Posterior vena cava (tissue), 2 donors: Measurements from ENCODE around the gene SLC4A1. TPM values are rescaled to one million over a fixed set of nuclear protein-coding genes. Genes with fewer than 3 reads are reported as not detected.

Experiments used
- DNase-seq: peaks from one replicate; pipeline ENCODE4 v3.0.0-alpha.2; 2020; ENCODE audit warnings: low spot score
- intact Hi-C, 2 donors: fragments of 100-400 bp; cut with DNase I; formaldehyde crosslinking; loops; one replicate each; pipeline versions ENCODE4 v1.14.1 to v1.14.2; 2022 to 2023
- long read RNA-seq, 2 donors: library from polyadenylated mRNA; unstranded; transcript quantifications; one replicate each; pipeline ENCODE4 v2.0.0, GENCODE V29; 2020 to 2021
- total RNA-seq, 2 donors: library from RNA; stranded (reverse); fragmentation: NEBNext Ultra II Directional; extraction: Animal tissue kit (Norgen Biotek cat#: 25700); gene quantifications; one replicate each; pipeline ENCODE4 v1.2.1, GENCODE V29; 2021
- donor health status: DM: yes; HTN: yes; CAD: no.
- donor health status: DM: yes; HTN: yes; CAD: no.

Gene SLC4A1
- total RNA-seq: 1 to 10 TPM; 1.5 to 4.2 TPM
- long read RNA-seq, donor 1, full-length matches to known transcripts: 1 of 2 reads
- long read RNA-seq, donor 1, partial matches to known transcripts: 0 of 2 reads
- long read RNA-seq, donor 1, other reads (novel, unspliced or antisense): 1 of 2 reads
- long read RNA-seq, donor 2: 0 reads

DNA sequence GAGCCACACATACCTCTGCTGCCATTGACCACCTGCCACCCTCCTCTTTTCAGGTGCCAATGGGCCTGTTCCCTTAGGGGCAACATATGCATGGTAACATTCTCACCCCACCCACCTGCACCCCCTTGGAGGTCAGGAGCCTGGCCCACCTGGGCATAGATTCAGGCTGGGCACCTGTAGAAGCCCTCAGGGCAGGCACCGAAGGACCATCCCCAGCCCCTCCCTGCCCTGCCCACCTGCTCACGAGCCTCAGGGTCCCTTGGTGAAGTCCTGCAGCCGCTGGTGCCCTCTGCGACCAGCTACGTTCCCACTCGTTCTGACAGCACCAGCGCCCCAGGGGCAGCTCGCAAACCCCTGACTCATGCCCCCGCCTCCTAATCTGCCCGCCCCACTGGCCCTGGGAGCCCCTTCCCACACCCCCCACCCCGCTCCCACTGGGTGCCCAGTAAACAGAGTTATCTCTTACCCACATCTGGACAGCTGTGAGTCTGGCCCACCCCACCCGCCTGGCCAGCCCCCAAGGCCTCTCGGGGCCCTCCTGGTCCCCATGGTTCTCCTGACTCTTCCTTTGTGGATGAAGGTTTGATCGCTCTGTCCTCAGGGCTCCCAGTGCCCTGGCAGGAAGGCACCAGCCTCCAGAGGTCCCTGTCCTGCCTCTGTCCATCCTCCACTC, at the start of gene SLC4A1:
Gene SLC4A1, minus strand, starts transcription at position 318 of the 673 bp plus-strand sequence. CDS start 5,269 bp downstream, outside the sequence.
- intact Hi-C loops: no loop called here
- DNase-seq: no peak

DNA sequence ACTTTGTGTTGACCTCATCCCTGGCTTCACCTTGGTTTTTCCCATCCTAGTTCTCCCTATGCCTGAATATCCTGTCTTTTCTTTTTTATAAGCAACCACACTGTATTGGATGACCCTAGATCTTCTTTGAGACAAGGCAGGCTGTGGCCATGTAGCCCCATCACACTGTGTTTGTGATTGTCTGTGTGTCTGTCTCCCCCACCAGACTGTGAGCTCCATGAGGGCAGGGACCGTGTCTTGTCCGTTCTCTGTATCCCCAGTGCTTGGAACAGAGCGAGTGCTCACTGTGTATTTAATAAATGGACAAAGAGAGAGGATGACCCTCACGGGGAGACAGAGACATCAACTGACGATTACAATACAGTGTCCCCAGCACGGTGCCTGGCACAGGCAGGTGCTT, 49.6 kb upstream of the SLC4A1 start:
- intact Hi-C loops: no loop called here

DNA sequence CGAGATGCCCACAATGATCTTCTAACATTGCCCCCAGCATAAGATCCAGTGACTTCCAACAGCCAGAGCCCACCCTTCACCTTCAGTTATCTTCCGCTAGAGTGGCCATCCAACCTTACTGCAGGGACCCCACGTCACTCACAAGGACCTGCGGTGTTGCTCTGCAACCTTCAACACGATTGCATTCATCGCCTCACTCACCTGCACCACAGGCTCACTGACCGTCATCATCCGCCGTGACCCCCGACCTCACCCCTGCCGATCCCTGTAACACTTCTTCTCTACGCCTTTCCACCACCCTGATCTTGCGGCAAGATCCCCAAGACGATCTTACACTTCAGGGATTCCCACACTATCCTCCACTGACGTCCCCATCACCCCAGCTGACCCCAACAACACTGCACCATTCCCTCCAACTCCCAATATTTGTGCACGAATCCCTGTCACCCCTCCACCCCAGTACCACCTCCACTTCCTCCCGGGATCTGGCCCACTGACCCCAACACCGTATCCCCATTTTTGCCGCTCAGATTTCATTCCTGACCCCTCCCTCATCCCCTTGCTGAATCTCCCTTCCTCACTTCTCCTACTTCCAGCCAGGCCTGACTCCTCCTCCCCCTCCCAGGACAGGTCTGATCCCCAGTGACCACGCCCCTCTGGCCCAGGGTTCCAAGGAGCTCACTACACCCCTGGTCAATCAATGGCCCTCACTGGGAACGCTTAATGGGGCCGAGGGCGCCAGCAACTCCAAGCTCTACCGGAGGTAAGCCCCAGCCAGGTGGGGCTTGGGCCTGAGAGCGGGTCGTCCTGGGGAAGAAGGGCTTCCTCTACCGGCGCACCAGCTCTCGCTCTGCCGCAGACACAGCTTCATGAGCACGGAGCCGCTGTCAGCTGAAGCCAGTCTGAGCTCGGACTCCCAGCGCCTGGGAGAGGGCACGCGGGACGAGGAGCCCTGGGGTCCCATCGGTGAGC, 48.1 kb upstream of the SLC4A1 start:
- intact Hi-C loops: no loop called here
- no peak for DNase-seq

More for the DNA sequence above, 49.6 kb upstream of the SLC4A1 start:
- no peak for DNase-seq

DNA sequence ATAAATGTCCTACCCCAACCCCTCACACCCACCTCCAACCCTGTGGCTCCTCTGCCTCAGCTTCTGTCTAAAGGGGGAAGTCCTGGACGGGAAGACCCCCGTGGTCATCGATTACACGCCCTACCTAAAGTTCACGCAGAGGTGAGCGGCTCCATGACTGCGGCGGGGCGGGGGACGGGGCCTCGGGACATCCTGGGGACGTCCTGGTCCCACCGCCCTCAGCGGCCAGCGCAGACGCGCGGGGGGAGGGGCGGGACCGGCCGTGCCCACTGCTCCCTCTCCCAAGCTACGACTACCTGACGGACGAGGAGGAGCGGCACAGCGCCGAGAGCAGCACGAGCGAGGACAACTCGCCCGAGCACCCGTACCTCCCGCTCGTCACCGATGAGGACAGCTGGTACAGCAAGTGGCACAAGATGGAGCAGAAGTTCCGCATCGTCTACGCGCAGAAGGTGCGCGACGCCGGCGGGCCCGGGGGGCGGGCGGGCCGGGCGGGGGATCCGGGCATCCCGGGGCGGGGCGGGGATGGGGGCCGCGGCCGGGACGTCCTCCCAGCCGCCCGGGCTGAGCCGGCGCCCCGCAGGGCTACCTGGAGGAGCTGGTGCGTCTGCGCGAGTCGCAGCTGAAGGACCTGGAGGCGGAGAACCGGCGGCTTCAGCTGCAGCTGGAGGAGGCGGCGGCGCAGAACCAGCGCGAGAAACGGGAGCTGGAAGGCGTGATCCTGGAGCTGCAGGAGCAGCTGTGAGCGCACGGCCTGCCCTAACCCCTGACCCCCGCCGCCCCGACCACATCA, 47.1 kb upstream of the SLC4A1 start:
- no peak for DNase-seq
- intact Hi-C loops: no loop called here

DNA sequence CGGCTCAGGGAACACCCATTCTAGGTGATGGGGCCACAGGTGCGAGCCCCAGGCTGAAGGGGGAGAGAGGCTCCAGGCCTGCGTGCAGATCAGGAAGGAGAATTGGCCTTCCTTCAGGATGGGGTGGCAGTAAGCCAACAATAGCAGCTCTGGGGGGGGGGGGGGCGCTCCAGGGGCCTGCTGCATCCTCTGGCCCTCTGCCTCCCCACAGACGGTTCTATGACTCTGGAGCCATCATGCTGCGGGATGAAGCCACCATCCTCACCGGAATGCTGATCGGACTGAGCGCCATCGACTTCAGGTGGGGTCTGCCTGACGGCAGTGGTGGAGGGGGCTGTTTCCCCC, 46.6 kb upstream of the SLC4A1 start:
- no peak for DNase-seq
- intact Hi-C loops: no loop called here

DNA sequence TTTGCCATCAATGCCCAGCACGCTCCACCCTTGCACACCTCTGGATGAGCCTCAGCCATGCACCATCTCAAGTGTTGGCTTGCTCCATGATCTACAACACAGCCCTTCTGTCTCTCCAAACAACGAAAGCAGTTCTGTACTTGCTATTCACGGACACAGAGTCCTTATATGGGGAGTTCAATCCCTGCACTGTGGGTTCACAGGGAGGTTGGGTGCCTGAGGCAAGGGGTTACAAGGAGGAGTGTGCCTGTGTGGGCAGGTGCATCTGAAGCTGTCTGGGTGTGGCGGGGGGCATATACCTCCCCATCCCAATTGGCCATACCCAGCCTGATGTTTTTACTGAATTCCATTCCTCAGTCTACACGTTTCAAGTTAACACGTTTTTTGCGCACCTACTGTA, 46.1 kb upstream of the SLC4A1 start:
- no peak for DNase-seq
- intact Hi-C loops: no loop called here

DNA sequence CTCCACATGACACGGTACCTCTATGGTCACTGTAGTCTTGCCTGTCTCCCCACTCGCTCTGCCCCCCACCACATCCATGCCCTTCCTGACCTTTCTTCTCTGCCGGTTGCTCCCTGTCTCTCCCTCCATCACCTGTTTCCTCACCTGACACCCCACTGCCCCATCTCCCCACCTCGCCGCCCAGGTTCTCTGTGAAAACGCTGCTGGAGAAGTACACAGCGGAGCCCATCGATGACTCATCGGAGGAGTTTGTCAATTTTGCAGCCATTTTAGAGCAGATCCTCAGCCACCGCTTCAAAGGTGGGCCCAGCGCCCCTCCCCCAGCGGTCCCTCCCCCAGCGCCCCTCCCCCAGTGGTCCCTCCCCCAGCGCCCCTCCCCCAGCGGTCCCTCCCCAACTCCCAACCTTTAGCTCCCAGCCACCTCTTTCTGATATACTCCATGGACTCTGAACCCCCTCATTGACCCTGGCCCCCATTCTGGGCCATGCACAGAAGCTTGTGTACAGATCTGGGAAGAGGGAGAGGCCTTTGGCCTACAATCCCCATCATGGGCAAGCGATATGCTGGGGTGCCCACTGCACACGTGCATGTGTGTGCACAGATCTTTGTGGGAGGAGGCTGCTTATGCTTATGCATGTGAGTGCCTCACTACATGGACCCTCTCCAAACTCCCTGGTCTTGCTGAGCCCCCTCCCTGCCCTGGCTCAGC, 44.6 kb upstream of the SLC4A1 start:
- intact Hi-C loops: no loop called here
- DNase-seq: no peak

DNA sequence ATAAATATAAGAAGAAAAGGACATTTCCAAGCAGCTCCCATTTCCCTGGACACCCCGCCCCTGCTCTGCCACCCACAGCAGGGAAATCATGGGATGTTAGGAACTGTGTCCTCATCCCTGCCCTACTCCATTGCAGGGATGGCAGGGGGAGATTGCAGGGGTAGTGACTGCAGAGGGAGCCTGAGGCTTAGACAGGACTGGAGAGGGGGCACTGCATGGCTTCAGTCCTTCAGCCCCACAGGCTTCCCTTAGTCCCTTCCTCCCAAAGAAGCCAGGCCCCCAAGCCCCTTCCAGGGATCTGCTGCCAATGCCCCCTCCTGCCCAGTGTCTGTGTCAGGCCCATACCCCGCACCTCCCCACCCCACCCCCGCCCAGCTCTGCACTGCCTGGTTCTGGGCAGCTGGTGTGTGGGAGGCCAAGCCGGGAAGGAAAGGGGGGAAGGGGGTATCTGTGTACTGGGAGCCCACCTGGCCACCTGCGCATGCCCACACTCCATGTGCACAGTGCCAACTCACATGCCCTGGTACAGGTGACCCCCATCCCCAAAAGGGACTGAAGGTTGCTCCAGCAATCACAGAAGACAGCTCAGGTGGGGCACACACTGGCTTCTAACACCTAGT, 43.7 kb upstream of the SLC4A1 start:
- no peak for DNase-seq
- intact Hi-C loops: no loop called here

DNA sequence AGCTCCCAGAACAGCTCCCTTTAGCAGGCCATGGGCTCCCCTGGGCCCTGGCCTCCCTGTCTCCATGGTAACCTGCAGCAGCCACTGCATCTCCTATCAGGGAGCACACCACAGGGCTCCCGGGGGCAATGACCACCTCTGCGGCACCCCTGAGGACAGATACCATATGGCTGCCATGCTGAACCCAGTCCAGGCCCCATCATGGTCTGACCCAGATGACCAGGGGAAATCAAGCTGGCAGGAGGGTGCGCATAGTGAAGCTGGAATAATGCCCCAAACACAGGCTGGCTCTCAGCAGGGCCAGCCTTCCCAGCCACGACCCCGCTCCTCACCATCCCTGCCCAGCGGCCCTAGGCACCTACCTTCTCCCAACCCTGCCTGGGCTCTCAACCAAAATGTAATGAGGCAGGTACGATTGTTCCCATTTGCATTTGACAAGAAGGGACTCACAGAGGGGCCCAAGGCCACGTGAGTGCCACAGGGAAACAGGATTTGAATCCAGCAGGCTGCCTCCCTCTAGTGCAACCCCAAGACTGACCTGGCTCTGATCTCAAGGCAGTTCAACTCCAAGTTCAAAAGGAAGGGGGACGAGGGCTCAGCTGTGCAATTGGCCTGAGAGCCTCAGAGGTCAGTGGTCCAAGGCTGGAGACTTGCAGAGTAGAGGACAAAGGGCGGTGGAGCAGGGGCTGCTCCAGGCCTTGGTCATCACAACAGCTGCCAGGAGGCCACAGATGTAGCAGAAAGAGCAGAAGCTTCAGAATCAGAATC, 42.9 kb upstream of the SLC4A1 start:
- DNase-seq: no peak
- intact Hi-C loops: no loop called here

DNA sequence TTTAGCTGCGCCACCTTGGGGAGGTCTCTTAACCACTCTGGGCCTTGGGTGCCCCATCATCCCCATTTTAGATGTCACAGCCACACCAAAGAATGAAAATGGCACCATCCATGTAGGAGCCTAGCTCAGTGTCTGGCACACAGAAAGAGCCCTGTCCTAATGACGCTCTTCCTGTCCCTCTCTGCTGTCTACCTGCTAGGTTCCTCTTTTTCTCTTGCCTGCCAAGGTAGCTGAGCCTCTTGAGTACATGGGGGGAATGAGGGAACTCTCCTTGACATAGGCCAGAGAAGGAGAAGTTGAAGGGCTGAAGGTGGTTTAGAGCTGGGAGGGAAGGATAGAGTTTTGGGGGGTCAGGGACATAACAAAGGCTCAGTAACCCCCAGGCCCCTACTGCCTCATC, 42.3 kb upstream of the SLC4A1 start:
- intact Hi-C loops: no loop called here
- no peak for DNase-seq

DNA sequence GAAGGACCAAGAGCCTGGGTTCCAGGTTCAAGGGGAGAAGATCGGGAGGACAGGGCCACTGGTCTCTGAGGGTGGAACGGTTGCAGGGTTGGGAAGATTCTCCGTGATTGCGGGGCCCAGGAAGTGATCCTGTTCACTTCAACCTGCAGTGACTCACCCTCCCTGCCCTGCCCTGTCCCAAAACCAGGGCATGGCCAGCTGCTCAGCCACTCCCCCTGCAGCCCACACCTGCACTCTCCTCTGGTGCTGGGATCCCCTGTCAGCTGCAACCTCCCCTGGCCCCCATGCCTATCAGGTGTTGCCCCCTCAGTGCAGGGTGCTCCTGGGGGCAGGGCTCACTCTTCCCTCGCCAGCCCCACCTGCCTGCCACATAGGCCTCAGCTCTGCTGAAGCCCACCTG, 41.5 kb upstream of the SLC4A1 start:
- intact Hi-C loops: loop anchor here in 1 of 2 donors (10.0 kb wide), 1 partner anchor 1665 kb away; no protein-coding TSS in a partner anchor
- DNase-seq: no peak

DNA sequence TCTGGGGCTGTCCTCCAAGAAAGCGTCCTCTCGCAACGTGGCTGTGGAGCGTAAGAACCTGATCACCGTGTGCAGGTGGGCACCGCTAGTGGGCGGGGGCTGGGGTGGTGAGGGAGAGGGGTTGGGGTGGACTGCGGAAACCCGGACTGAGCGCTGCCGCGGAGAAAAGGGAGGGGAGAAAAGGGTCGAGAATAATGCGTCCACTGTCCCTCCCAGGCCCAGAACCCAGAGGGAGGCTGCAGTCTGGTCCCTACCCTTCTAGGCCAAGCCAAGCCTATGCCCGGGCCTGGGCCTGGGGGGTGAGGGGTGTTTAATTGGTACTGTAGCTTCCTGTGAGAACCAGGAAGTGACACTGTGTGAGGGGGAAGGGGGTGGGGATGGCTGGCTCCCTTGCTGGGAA, 40.9 kb upstream of the SLC4A1 start:
- DNase-seq: no peak

DNA sequence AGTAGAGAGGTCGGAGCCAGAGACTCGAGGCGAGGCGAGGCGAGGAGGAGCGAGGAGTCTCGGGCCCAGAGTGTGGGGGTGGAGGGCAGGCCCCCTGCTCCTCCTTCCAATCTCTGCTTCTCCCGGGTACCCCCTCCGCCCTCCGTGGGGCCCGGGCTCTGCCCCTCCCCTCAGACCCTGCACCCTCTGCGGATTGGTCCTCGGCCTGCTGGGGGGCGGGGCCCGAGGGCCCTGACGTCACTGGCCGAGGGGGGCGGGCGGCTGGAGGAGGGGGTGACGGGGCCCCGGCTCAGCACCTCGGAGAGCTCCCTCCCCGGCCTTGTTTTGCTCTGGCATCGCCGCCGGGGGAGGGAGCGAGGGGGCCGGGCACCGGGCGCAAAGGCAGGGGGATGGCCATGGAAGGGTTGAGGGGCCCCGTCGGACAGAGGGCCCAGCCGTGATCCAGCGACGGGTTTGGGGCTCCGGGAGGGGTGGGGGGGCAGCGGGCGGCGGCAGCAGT, 40.4 kb upstream of the SLC4A1 start, which contains the start of gene RUNDC3A:
Gene RUNDC3A, plus strand, starts transcription at position 282 of the 499 bp plus-strand sequence. CDS start 232 bp downstream, outside the sequence.
- peak; percentile 96 for DNase-seq
- intact Hi-C loops: loop anchor here in 1 of 2 donors (10.0 kb wide), 1 partner anchor 1666 kb away; no protein-coding TSS in a partner anchor

More for the DNA sequence above, 40.9 kb upstream of the SLC4A1 start:
- intact Hi-C loops: loop anchor here in 1 of 2 donors (10.0 kb wide), 1 partner anchor 1666 kb away; no protein-coding TSS in a partner anchor

DNA sequence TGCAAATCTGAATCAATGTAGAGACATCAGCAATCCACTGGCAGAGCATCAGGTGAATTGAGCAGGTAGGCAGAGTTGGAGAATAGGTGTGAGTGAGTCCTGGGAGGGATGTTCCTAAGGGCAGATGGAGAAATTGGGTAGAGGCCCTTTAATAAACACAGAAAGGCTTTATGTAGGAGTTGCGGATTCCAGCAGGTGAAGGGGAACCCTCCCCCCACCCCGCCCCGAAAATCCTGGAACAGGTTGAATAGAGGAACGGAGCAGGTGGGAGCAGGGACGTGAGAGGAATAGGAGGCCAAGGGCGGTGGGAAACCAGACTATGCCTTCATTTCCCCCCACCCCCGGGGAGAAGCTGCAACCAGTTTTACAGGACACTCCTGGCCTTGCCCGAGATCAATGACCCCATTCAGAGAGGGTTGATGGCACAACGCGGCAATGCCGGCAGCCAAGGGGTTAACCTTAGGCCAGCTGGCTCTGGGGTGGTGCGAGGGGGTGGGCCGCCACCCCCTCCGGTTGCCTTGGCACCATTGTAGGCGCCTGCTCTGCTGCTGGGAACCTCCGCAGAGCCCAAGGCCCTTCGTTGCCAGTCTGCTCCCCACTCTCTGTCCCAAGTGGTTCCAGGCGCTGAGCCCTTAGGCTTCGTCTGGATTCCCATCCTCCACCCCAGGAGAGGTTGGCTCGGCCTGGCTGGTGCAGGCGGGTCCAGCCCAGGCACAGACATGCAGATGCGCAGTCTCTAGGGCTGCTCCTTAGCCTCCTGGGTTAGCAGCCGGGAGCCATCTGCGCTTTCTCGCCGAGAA, 39.7 kb upstream of the SLC4A1 start:
- DNase-seq: no peak
- intact Hi-C loops: loop anchor here in 1 of 2 donors (10.0 kb wide), 1 partner anchor 1667 kb away; no protein-coding TSS in a partner anchor

DNA sequence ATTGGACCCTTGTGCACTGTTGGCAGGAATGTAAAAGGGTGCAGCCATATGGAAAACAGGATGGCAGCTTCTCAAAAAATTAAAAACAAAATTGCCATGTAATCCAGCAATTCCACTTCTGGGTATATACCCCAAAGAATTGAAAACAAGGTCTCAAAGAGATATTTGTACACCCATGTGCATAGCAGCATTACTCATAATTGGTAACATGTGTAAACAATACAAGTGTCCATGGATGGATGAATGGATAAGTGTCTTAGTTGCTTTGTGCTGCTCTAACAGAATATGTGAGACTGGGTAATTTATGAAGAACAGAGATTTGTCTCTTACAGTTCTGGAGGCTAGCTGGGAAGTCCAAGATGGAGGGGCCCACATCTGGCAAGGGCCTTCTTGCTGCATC, 36.7 kb upstream of the SLC4A1 start:
- intact Hi-C loops: loop anchor here in 1 of 2 donors (10.0 kb wide), 1 partner anchor 1670 kb away; no protein-coding TSS in a partner anchor
- no peak for DNase-seq

DNA sequence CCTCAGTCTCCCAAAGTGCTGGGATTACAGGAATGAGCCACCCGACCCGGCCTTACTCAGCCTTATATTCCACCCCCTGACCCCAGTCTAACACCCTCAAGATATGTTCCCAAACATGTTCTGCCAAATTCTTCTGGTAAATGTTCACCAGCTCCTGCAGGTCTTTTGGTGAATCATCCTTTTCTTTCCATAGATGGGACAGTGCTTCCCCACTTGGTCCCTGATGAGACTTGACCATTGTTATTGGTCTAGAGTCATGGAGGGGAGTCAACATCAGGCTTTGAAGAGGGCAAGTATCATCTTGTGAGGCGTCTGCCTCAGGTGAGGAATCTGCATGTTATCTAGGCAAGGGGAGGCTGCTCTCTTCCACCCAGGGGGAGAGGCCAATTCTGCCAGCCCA, 30.0 kb upstream of the SLC4A1 start:
- intact Hi-C loops: no loop called here
- DNase-seq: no peak
